Measurements from ENCODE around the gene MBD3.
"Not testable (repeated sequence)": the region's sequence is repeated elsewhere in the genome, so short reads cannot be mapped to it uniquely, and the experiment has no call there.

MBD3 gene

GRCh38 chr19:1535699-1536098 is 57.0 kb downstream of the MBD3 start:
- H3K36me3 ChIP-seq (ENCODE audit: control insufficient read depth in 2 of 2, insufficient read depth in 1 of 2, low read length in 2 of 2); H3K27ac ChIP-seq (ENCODE audit: extremely low read depth, low read depth, low read length); H3K9me3 ChIP-seq (ENCODE audit: control insufficient read depth, insufficient read depth, low read depth, low read length); H3K4me3 ChIP-seq (ENCODE audit: low read depth, low read length); H3K4me1 ChIP-seq (ENCODE audit: control insufficient read depth, insufficient read depth, low read length): not testable (repeated sequence)
- ChIA-PET CTCF (interaction anchor here (0.7 to 1.5 kb wide), 3 partner anchors 11 to 302 kb away, joined by 3 to 7 read pairs (median 5); no protein-coding TSS in a partner anchor), POLR2A (interaction anchor here (0.7 kb wide), 1 partner anchor 47 kb away, joined by 5 read pairs; no protein-coding TSS in a partner anchor)
- TF ChIP-seq ZNF707 (tag by site-specific recombination; IDR thresholded peaks at IDR 0.05) (peak; percentile 96), ZNF121 (tag by site-specific recombination; IDR thresholded peaks at IDR 0.05) (peak; percentile 22; the same call in 1 of the 2 replicates)

- Histone ChIP-seq H3K4me1 (ENCODE audit: control insufficient read depth, insufficient read depth, low read length) (no peaks in the 10 kb centered on the region), H3K9me3 (ENCODE audit: control insufficient read depth, insufficient read depth, low read depth, low read length) (no peaks in the 10 kb centered on the region), H3K36me3 (ENCODE audit: control insufficient read depth in 2 of 2, insufficient read depth in 1 of 2, low read length in 2 of 2) (no peaks in the 10 kb centered on the region), H3K4me3 (ENCODE audit: low read depth, low read length) (no peak overlapping the region), H3K27ac (ENCODE audit: extremely low read depth, low read depth, low read length) (no peak overlapping the region)
- ChIA-PET CTCF (interaction anchor here (0.7 to 1.1 kb wide), 2 partner anchors 11 to 279 kb away, joined by 3 to 7 read pairs; no protein-coding TSS in a partner anchor), POLR2A (no interaction called here)
- TF ChIP-seq KLF16 (tag by site-specific recombination; IDR thresholded peaks at IDR 0.05) = no peak
- no peak for TF ChIP-seq ZNF704 (tag by site-specific recombination; IDR thresholded peaks at IDR 0.05)
- TF ChIP-seq ZNF114 (tag by site-specific recombination; IDR thresholded peaks at IDR 0.05) = no peak
- TF ChIP-seq ZBTB10 (tag by site-specific recombination; IDR thresholded peaks at IDR 0.05) = no peak
- TF ChIP-seq BCL6B (tag by site-specific recombination; IDR thresholded peaks at IDR 0.05) = no peak
Observed at GRCh38 chr19:1534972-1535371, 57.7 kb downstream of the MBD3 start.

GRCh38 chr19:1533510-1534150 is 59.0 kb downstream of the MBD3 start:
- Histone ChIP-seq H3K27ac (ENCODE audit: extremely low read depth, low read depth, low read length) (no peak overlapping the region), H3K4me3 (ENCODE audit: low read depth, low read length) (no peak overlapping the region), H3K9me3 (ENCODE audit: control insufficient read depth, insufficient read depth, low read depth, low read length) (no peaks in the 10 kb centered on the region), H3K36me3 (ENCODE audit: control insufficient read depth in 2 of 2, insufficient read depth in 1 of 2, low read length in 2 of 2) (no peaks in the 10 kb centered on the region), H3K4me1 (ENCODE audit: control insufficient read depth, insufficient read depth, low read length) (no peaks in the 10 kb centered on the region)
- ChIA-PET CTCF (interaction anchor here (0.6 kb wide), 1 partner anchor 218 kb away, joined by 3 read pairs; no protein-coding TSS in a partner anchor), POLR2A (interaction anchor here (0.6 kb wide), 1 partner anchor 231 kb away, joined by 7 read pairs; no protein-coding TSS in a partner anchor)
- TF ChIP-seq ZNF366 (tag by site-specific recombination; conservative IDR thresholded peaks at IDR 0.05) = no peak
- no peak for TF ChIP-seq ZNF645 (tag by site-specific recombination; IDR thresholded peaks at IDR 0.05)
- no peak for TF ChIP-seq IKZF3 (tag by site-specific recombination; IDR thresholded peaks at IDR 0.05)
- TF ChIP-seq ZNF629 (tag by site-specific recombination; IDR thresholded peaks at IDR 0.05) = no peak
- no peak for TF ChIP-seq ZNF223 (tag by site-specific recombination; IDR thresholded peaks at IDR 0.05)
- no peak for TF ChIP-seq MYNN (tag by site-specific recombination; IDR thresholded peaks at IDR 0.05; ENCODE audit: borderline replicate concordance)
- no peak for TF ChIP-seq OSR2 (tag by site-specific recombination; IDR thresholded peaks at IDR 0.05)
- no peak for TF ChIP-seq ZNF670 (tag by site-specific recombination; IDR thresholded peaks at IDR 0.05; ENCODE audit: low read depth)
- TF ChIP-seq ZNF148 (tag by site-specific recombination; IDR thresholded peaks at IDR 0.05; ENCODE audit: borderline replicate concordance) = no peak
- TF ChIP-seq ZNF184 (tag by site-specific recombination; IDR thresholded peaks at IDR 0.05) = no peak
- TF ChIP-seq ZBTB26 (tag by site-specific recombination; optimal IDR thresholded peaks at IDR 0.05) = no peak
- no peak for TF ChIP-seq ZNF792 (tag by site-specific recombination; IDR thresholded peaks at IDR 0.05)
- no peak for TF ChIP-seq ZNF266 (tag by site-specific recombination; IDR thresholded peaks at IDR 0.05; ENCODE audit: low read depth)

Data from HEK293 (cell line).